Measurements from ENCODE around the gene FHOD3.

The FHOD3 gene

GRCh38 chr18:36295880-36296301 lies 1.6 kb upstream of the FHOD3 start:
- DNase-seq (ENCODE audit: extremely low read depth in 1 of 2, low read depth in 1 of 2): no peak

- no peak for DNase-seq (ENCODE audit: extremely low read depth in 1 of 2, low read depth in 1 of 2)
These were observed 680 bp upstream of the FHOD3 start for GRCh38 chr18:36296650-36297416.

GRCh38 chr18:36298126-36298741 lies 721 bp downstream of the FHOD3 start:
- no peak for DNase-seq (ENCODE audit: extremely low read depth in 1 of 2, low read depth in 1 of 2)

- no peak for DNase-seq (ENCODE audit: extremely low read depth in 1 of 2, low read depth in 1 of 2)
These were observed 1.5 kb downstream of the FHOD3 start for GRCh38 chr18:36299015-36299414.

GRCh38 chr18:36300211-36300610 lies 2.7 kb downstream of the FHOD3 start:
- DNase-seq (ENCODE audit: extremely low read depth in 1 of 2, low read depth in 1 of 2): no peak

GRCh38 chr18:36301884-36302283 lies 4.4 kb downstream of the FHOD3 start:
- DNase-seq (ENCODE audit: extremely low read depth in 1 of 2, low read depth in 1 of 2): no peak

GRCh38 chr18:36302676-36303075 lies 5.2 kb downstream of the FHOD3 start:
- no peak for DNase-seq (ENCODE audit: extremely low read depth in 1 of 2, low read depth in 1 of 2)

- no peak for DNase-seq (ENCODE audit: extremely low read depth in 1 of 2, low read depth in 1 of 2)
These were observed 5.8 kb downstream of the FHOD3 start for GRCh38 chr18:36303211-36303844.

- DNase-seq (ENCODE audit: extremely low read depth in 1 of 2, low read depth in 1 of 2): no peak
These were observed 7.2 kb downstream of the FHOD3 start for GRCh38 chr18:36304723-36305122.

- DNase-seq (ENCODE audit: extremely low read depth in 1 of 2, low read depth in 1 of 2): no peak
These were observed 7.9 kb downstream of the FHOD3 start for GRCh38 chr18:36305375-36305774.

- no peak for DNase-seq (ENCODE audit: extremely low read depth in 1 of 2, low read depth in 1 of 2)
These were observed 10.0 kb downstream of the FHOD3 start for GRCh38 chr18:36307513-36307912.

GRCh38 chr18:36308711-36309435 lies 11.4 kb downstream of the FHOD3 start:
- DNase-seq (ENCODE audit: extremely low read depth in 1 of 2, low read depth in 1 of 2): no peak

GRCh38 chr18:36309436-36310391 lies 12.2 kb downstream of the FHOD3 start:
- no peak for DNase-seq (ENCODE audit: extremely low read depth in 1 of 2, low read depth in 1 of 2)

- DNase-seq (ENCODE audit: extremely low read depth in 1 of 2, low read depth in 1 of 2): no peak
These were observed 13.6 kb downstream of the FHOD3 start for GRCh38 chr18:36311026-36311570.

GRCh38 chr18:36312806-36313395 lies 15.4 kb downstream of the FHOD3 start:
- DNase-seq (ENCODE audit: extremely low read depth in 1 of 2, low read depth in 1 of 2): no peak

- no peak for DNase-seq (ENCODE audit: extremely low read depth in 1 of 2, low read depth in 1 of 2)
These were observed 16.6 kb downstream of the FHOD3 start for GRCh38 chr18:36314098-36314497.

GRCh38 chr18:36314754-36315153 lies 17.2 kb downstream of the FHOD3 start:
- DNase-seq (ENCODE audit: extremely low read depth in 1 of 2, low read depth in 1 of 2): no peak

- no peak for DNase-seq (ENCODE audit: extremely low read depth in 1 of 2, low read depth in 1 of 2)
These were observed 18.2 kb downstream of the FHOD3 start for GRCh38 chr18:36315736-36316135.

- no peak for DNase-seq (ENCODE audit: extremely low read depth in 1 of 2, low read depth in 1 of 2)
These were observed 18.7 kb downstream of the FHOD3 start for GRCh38 chr18:36316246-36316645.

Data from activated CD8-positive, alpha-beta memory T cell treated with anti-CD3 and anti-CD28 coated beads for 1 hour (primary cell).